Spinal cord (tissue), 10 donors: ENCODE data around the gene PATZ1. TPM values are rescaled to one million over a fixed set of nuclear protein-coding genes. Genes with fewer than 3 reads are reported as not detected.

ENCODE experiments used
- DNase-seq, 6 donors: peaks; one replicate each; pipeline versions ENCODE4 v3.0.0 to v3.0.0-alpha.2; 2013 to 2015; ENCODE audit warnings: low spot score in 6 of 6, low read depth in 4 of 6
- H3K27ac ChIP-seq: one replicate; pipeline ENCODE4 v1.5.1; 2013; ENCODE audit warnings: low read depth, low read length, control low read depth
- H3K27me3 ChIP-seq: one replicate; pipeline ENCODE4 v1.6.1; 2013; ENCODE audit warnings: low read length; ENCODE audit not compliant: control insufficient read depth, insufficient read depth
- H3K36me3 ChIP-seq: one replicate; pipeline ENCODE4 v1.6.1; 2013; ENCODE audit warnings: low read length; ENCODE audit not compliant: control insufficient read depth, insufficient read depth
- H3K4me1 ChIP-seq: one replicate; pipeline ENCODE4 v1.6.1; 2013; ENCODE audit warnings: low read length; ENCODE audit not compliant: control insufficient read depth, insufficient read depth
- H3K4me3 ChIP-seq: one replicate; pipeline ENCODE4 v1.5.1; 2013; ENCODE audit warnings: low read depth, low read length, control low read depth
- H3K9me3 ChIP-seq: one replicate; pipeline ENCODE4 v1.6.1; 2013; ENCODE audit warnings: low read length; ENCODE audit not compliant: control insufficient read depth, insufficient read depth
- WGBS: methylation state at CpG from one replicate; pipeline ENCODE4 v1.1.5; 2013; ENCODE audit warnings: missing lambda C conversion rate; ENCODE audit not compliant: insufficient coverage; 5-methylcytosine and 5-hydroxymethylcytosine counted together
- polyA plus RNA-seq, 2 donors: library from polyadenylated mRNA; unstranded; fragments of 120-200 nt; gene quantifications; one replicate each; pipeline ENCODE4 v1.2.1, GENCODE V29; 2013; ENCODE audit not compliant: insufficient read length in 2 of 2
- total RNA-seq, 2 donors: library from RNA; depleted of rRNA in 1 of 2; stranded (reverse); fragments of 120-200 nt in 1 of 2; fragments of >200 nt in 1 of 2; gene quantifications; one replicate each; pipeline versions ENCODE4 v1.2.3 to v1.2.4, GENCODE V29; 2013 to 2014
- donor health status: healthy.

Gene PATZ1
- total and polyA plus RNA-seq, 4 donors = 18.6 to 62.5 (median 44.3) TPM

GRCh38 chr22:31286360-31287255 is 59.5 kb downstream of the PATZ1 start:
- Histone ChIP-seq H3K36me3 (peaks cover 43% of the 10 kb centered on the region), H3K9me3 (no peaks in the 10 kb centered on the region), H3K4me1 (peaks cover 29% of the 10 kb centered on the region), H3K27me3 (no peaks in the 10 kb centered on the region), H3K27ac (no peak overlapping the region), H3K4me3 (no peak overlapping the region)
- 95% methylated on average over 6 of the region's 8 CpGs for WGBS
- no peak for DNase-seq

- peak in 2 of 6 donors; percentile 35 to 85 for DNase-seq
- Histone ChIP-seq H3K27ac (peak overlapping the region; percentile 70), H3K4me3 (no peak overlapping the region), H3K9me3 (no peaks in the 10 kb centered on the region), H3K4me1 (peaks cover 17% of the 10 kb centered on the region), H3K36me3 (peaks cover 52% of the 10 kb centered on the region), H3K27me3 (no peaks in the 10 kb centered on the region)
- WGBS = 21% methylated on average over 3 of the region's 3 CpGs
Observed at GRCh38 chr22:31284281-31285155, 61.6 kb downstream of the PATZ1 start.

DNA sequence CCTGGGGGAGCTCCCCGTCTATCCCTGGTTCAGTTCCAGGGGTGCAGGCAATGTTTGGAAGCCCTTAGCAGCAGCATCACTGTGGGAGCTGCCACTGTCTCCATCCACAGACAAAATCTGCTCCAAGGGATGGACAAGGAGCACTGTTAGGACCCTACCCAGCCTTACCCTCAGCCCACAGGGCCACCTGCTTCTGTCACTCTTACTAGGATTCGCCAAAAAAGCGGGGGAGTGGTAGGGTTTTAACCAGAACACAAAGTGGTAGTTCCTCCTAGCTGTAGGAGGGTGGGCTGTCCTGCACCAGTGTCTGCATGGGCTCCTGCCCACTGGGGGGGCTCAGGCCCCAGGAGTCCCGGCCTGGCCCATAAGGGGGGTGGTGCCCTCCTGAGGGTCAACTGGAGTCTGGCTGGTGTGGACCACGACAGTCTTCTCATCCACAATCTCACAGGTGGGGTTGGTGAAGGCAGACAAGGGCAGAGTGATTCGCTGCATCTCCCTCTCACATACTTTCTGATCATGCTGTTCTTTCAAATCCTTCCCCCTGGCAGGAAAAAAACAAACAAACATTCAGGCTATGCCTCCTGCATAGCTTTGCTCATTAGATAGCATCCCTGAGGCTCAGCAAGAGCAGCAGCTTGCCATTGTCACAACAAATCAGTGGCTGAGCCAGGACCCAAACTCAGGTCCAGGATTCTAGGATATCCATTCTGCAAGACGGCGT is 63.2 kb downstream of the PATZ1 start:
- Histone ChIP-seq H3K9me3 (no peaks in the 10 kb centered on the region), H3K4me1 (peaks cover 22% of the 10 kb centered on the region), H3K27ac (no peak overlapping the region), H3K4me3 (no peak overlapping the region), H3K36me3 (peaks cover 58% of the 10 kb centered on the region), H3K27me3 (no peaks in the 10 kb centered on the region)
- WGBS = 84% methylated on average over 4 of the region's 8 CpGs
- DNase-seq = peak in 1 of 6 donors; percentile 24

GRCh38 chr22:31281733-31282132 is 64.4 kb downstream of the PATZ1 start:
- Histone ChIP-seq H3K9me3 (no peaks in the 10 kb centered on the region), H3K4me1 (peaks cover 22% of the 10 kb centered on the region), H3K4me3 (no peak overlapping the region), H3K27ac (no peak overlapping the region), H3K27me3 (no peaks in the 10 kb centered on the region), H3K36me3 (peaks cover 58% of the 10 kb centered on the region)
- 61% methylated on average over 3 of the region's 4 CpGs for WGBS
- DNase-seq = no peak

- Histone ChIP-seq H3K4me3 (no peak overlapping the region), H3K9me3 (no peaks in the 10 kb centered on the region), H3K27ac (no peak overlapping the region), H3K27me3 (no peaks in the 10 kb centered on the region), H3K36me3 (peaks cover 64% of the 10 kb centered on the region), H3K4me1 (peaks cover 21% of the 10 kb centered on the region)
- no peak for DNase-seq
Observed at GRCh38 chr22:31279821-31280505, 66.2 kb downstream of the PATZ1 start.

DNA sequence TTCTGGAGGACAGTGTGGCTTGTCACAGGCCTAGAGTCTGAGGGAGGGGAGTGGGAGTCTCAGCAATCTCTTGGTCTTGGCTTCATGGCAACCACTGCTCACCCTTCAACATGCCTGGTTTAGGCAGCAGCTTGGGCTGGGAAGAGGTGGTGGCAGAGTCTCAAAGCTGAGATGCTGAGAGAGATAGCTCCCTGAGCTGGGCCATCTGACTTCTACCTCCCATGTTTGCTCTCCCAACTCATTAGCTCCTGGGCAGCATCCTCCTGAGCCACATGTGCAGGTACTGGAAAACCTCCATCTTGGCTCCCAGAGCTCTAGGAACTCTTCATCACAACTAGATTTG is 66.8 kb downstream of the PATZ1 start:
- no peak for DNase-seq
- Histone ChIP-seq H3K27ac (no peak overlapping the region), H3K4me3 (no peak overlapping the region), H3K4me1 (peaks cover 14% of the 10 kb centered on the region), H3K36me3 (peaks cover 61% of the 10 kb centered on the region), H3K9me3 (no peaks in the 10 kb centered on the region), H3K27me3 (no peaks in the 10 kb centered on the region)

DNA sequence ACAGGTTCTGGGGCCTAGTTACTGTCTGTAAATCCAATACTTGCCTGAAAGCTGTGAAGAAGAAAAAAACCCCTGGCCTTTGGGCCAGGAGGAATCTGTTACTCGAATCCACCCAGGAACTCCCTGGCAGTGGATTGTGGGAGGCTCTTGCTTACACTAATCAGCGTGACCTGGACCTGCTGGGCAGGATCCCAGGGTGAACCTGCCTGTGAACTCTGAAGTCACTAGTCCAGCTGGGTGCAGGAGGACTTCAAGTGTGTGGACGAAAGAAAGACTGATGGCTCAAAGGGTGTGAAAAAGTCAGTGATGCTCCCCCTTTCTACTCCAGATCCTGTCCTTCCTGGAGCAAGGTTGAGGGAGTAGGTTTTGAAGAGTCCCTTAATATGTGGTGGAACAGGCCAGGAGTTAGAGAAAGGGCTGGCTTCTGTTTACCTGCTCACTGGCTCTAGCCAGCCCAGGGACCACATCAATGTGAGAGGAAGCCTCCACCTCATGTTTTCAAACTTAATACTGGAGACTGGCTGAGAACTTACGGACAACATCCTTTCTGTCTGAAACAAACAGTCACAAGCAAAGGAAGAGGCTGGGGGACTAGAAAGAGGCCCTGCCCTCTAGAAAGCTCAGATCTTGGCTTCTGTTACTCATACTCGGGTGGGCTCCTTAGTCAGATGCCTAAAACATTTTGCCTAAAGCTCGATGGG is 67.4 kb downstream of the PATZ1 start:
- DNase-seq = no peak
- 85% methylated on average over 5 of the region's 6 CpGs for WGBS
- H3K4me1 ChIP-seq = peaks cover 9% of the 10 kb centered on the region
- no peaks in the 10 kb centered on the region for H3K9me3 ChIP-seq
- peaks cover 59% of the 10 kb centered on the region for H3K36me3 ChIP-seq
- no peak overlapping the region for H3K4me3 ChIP-seq
- H3K27ac ChIP-seq = no peak overlapping the region
- no peaks in the 10 kb centered on the region for H3K27me3 ChIP-seq

GRCh38 chr22:31278151-31278621 is 68.0 kb downstream of the PATZ1 start:
- WGBS = 65% methylated on average over 6 of the region's 9 CpGs
- H3K4me3 ChIP-seq = no peak overlapping the region
- peaks cover 8% of the 10 kb centered on the region for H3K4me1 ChIP-seq
- no peak for DNase-seq
- no peak overlapping the region for H3K27ac ChIP-seq
- peaks cover 61% of the 10 kb centered on the region for H3K36me3 ChIP-seq
- H3K27me3 ChIP-seq = no peaks in the 10 kb centered on the region
- no peaks in the 10 kb centered on the region for H3K9me3 ChIP-seq
